ENCODE results near the gene ESD. TPM values are rescaled to one million over a fixed set of nuclear protein-coding genes. Genes with fewer than 3 reads are reported as not detected.

ESD gene
- total RNA-seq, 1 experiment from 2014 or later, result 78.8 TPM

- H3K4me2 ChIP-seq (ENCODE audit: insufficient read depth, insufficient read length, low read length), result no peak overlapping the region
- Mint-ChIP-seq H3K9me3 (no peaks in the 10 kb centered on the region), H3K27ac (peak overlapping the region in 2 of 3 experiments; percentile 13 to 30; a peak in 2 of 7 replicates), H3K4me3 (no peak overlapping the region), H3K4me1 (peaks cover 3 to 6% of the 10 kb centered on the region in 2 experiments), H3K36me3 (ENCODE audit: insufficient read depth in 1 of 3, low read depth in 3 of 3) (peaks cover 11 to 63% (median 44%) of the 10 kb centered on the region in 3 experiments; a peak in 5 of 7 replicates), H3K27me3 (ENCODE audit: low read depth) (no peaks in the 10 kb centered on the region)
- no peak overlapping the region for H3K4ac ChIP-seq (ENCODE audit: low read depth, low read length)
- no CpG with 5 or more reads among the region's 8 CpGs for WGBS (ENCODE audit: extremely low coverage, insufficient read length, low lambda C conversion rate)
- H3K4me1 ChIP-seq (ENCODE audit: insufficient read depth, low read length), result no peaks in the 10 kb centered on the region
- TF ChIP-seq CTCF (conservative IDR thresholded peaks at IDR 0.05), result no peak
- no peak overlapping the region for H3K9ac ChIP-seq (ENCODE audit: extremely low read depth, insufficient read length, low read length)
- no peak overlapping the region for H2BK15ac ChIP-seq (ENCODE audit: low read depth, low read length)
- H3K23me2 ChIP-seq (ENCODE audit: insufficient read length, low read depth, low read length, poor library complexity, severe bottlenecking), result no peaks in the 10 kb centered on the region
- no peak overlapping the region for H2BK120ac ChIP-seq (ENCODE audit: low read depth, low read length, poor library complexity, severe bottlenecking)
- no peaks in the 10 kb centered on the region for H3K79me1 ChIP-seq (ENCODE audit: insufficient read depth, low read depth, low read length, poor library complexity, severe bottlenecking)
- no peaks in the 10 kb centered on the region for H3K9me3 ChIP-seq (ENCODE audit: control insufficient read depth, low read depth, low read length)
- H4K91ac ChIP-seq (ENCODE audit: insufficient read length, low read depth, low read length), result no peak overlapping the region
- no peaks in the 10 kb centered on the region for H4K20me1 ChIP-seq (ENCODE audit: control insufficient read depth, insufficient read depth, insufficient read length)
- no peak overlapping the region for H3K27ac ChIP-seq (ENCODE audit: insufficient read length, low read depth, low read length)
- H2BK5ac ChIP-seq (ENCODE audit: insufficient read length, low read length), result no peak overlapping the region
- H3K18ac ChIP-seq (ENCODE audit: insufficient read length, low read depth, low read length), result no peak overlapping the region
- H3K27me3 ChIP-seq (ENCODE audit: insufficient read depth, low read length), result no peaks in the 10 kb centered on the region
- no peaks in the 10 kb centered on the region for H3K79me2 ChIP-seq (ENCODE audit: insufficient read depth, low read length)
- no peak overlapping the region for H3K56ac ChIP-seq (ENCODE audit: insufficient read length, low read depth, low read length)
- no peak overlapping the region for H3T11ph ChIP-seq (ENCODE audit: low read length)
- H2BK12ac ChIP-seq (ENCODE audit: insufficient read length, low read depth, low read length), result no peak overlapping the region
- no peak overlapping the region for H2BK20ac ChIP-seq (ENCODE audit: low read depth, low read length, poor library complexity, severe bottlenecking)
- no peak overlapping the region for H3K23ac ChIP-seq (ENCODE audit: insufficient read length, low read depth, low read length)
- no peak overlapping the region for H3K14ac ChIP-seq (ENCODE audit: insufficient read depth, low read length)
- no peak overlapping the region for H4K5ac ChIP-seq (ENCODE audit: insufficient read length, low read depth, low read length)
- no peak overlapping the region for H2AK5ac ChIP-seq (ENCODE audit: insufficient read length, low read length)
- DNase-seq, result no peak
- no peak overlapping the region for H4K8ac ChIP-seq (replicated peaks; ENCODE audit: insufficient read length, low read depth, low read length)
- H2AFZ ChIP-seq (ENCODE audit: low read length), result no peak overlapping the region
Measured at GRCh38 chr13:46775385-46776107, 21.4 kb downstream of the ESD start.
